H1 (cell line): ENCODE measurements around the gene LPCAT3. TPM values are rescaled to one million over a fixed set of nuclear protein-coding genes. Genes with fewer than 3 reads are reported as not detected.
"Not testable (repeated sequence)": the region's sequence is repeated elsewhere in the genome, so short reads cannot be mapped to it uniquely, and the experiment has no call there.

Source experiments
- CTCF ChIA-PET: fragments of 300-600 bp; sonication (Branson Sonifier 250); formaldehyde crosslinking; loops from one replicate; lab custom pipeline; 2021; ENCODE audit not compliant: partially characterized antibody; lab: Charles Lee
- POLR2A ChIA-PET: fragments of 300-600 bp; sonication (Branson Sonifier 250); formaldehyde crosslinking; loops from one replicate; lab custom pipeline; 2021; ENCODE audit warnings: inconsistent platforms; ENCODE audit not compliant: partially characterized antibody; lab: Charles Lee
- DNase-seq, 2 experiments: peaks; one replicate each; pipeline versions ENCODE4 v3.0.0 to v3.0.0-alpha.2; 2010 to 2022; ENCODE audit warnings: low spot score in 2 of 2, low read depth in 1 of 2, mixed read lengths in 1 of 2
- FAIRE-seq: peaks from 2 replicates; lab custom pipeline; 2011; peaks lifted over from hg19 to GRCh38; lab: Jason Lieb, UNC
- H2AFZ ChIP-seq: 2 replicates; pipeline ENCODE4 v1.8.1; 2012; ENCODE audit warnings: low read length, inconsistent platforms
- H2AK5ac ChIP-seq: 2 replicates; pipeline ENCODE4 v1.6.1; 2013; ENCODE audit warnings: low read depth, low read length
- H2BK120ac ChIP-seq: replicated peaks from 2 replicates; pipeline ENCODE3; 2013; ENCODE audit warnings: low read depth, low read length, inconsistent platforms
- H2BK12ac ChIP-seq: 2 replicates; pipeline ENCODE4 v1.6.1; 2013; ENCODE audit warnings: low read depth, low read length
- H2BK15ac ChIP-seq: 2 replicates; pipeline ENCODE4 v1.6.1; 2013; ENCODE audit warnings: low read length
- H2BK20ac ChIP-seq: 2 replicates; pipeline ENCODE4 v1.6.1; 2013; ENCODE audit warnings: low read length
- H2BK5ac ChIP-seq: 2 replicates; pipeline ENCODE4 v1.6.1; 2013; ENCODE audit warnings: low read depth, low read length
- H3K14ac ChIP-seq: 2 replicates; pipeline ENCODE4 v1.6.1; 2013; ENCODE audit warnings: inconsistent platforms; ENCODE audit not compliant: insufficient read length
- H3K18ac ChIP-seq: 2 replicates; pipeline ENCODE4 v1.6.1; 2013; ENCODE audit warnings: low read length; ENCODE audit errors: extremely low read depth
- H3K23ac ChIP-seq: 2 replicates; pipeline ENCODE4 v1.6.1; 2013; ENCODE audit warnings: inconsistent platforms; ENCODE audit not compliant: insufficient read length
- H3K23me2 ChIP-seq: 2 replicates; pipeline ENCODE4 v1.6.1; 2013; ENCODE audit warnings: low read depth, low read length
- H3K27ac ChIP-seq: 2 replicates; pipeline ENCODE4 v1.6.1; 2011; ENCODE audit warnings: low read depth, low read length, inconsistent platforms
- H3K27me3 ChIP-seq, 4 experiments: replicated peaks in 1 of 4; 1 replicate in 1 of 4; 2 replicates in 3 of 4; pipeline versions ENCODE4 v1.6.1 to v1.8.1; 2011 to 2013; ENCODE audit warnings: low read length in 3 of 4, mild to moderate bottlenecking in 3 of 4, inconsistent platforms in 2 of 4, mixed read lengths in 2 of 4, moderate library complexity in 1 of 4; ENCODE audit not compliant: control insufficient read depth in 3 of 4, insufficient read depth in 3 of 4; ENCODE audit errors: extremely low read depth in 1 of 4
- H3K36me3 ChIP-seq, 4 experiments: 2 replicates each; pipeline versions ENCODE4 v1.6.1 to v1.8.1; 2011 to 2013; ENCODE audit warnings: mild to moderate bottlenecking in 4 of 4, low read length in 3 of 4, moderate library complexity in 2 of 4, control low read depth in 1 of 4, inconsistent platforms in 1 of 4; ENCODE audit not compliant: insufficient read depth in 4 of 4, control insufficient read depth in 2 of 4
- H3K4ac ChIP-seq: replicated peaks from 2 replicates; pipeline ENCODE3; 2013; ENCODE audit warnings: low read length, low read depth, mixed read lengths, inconsistent platforms; ENCODE audit not compliant: insufficient read length
- H3K4me1 ChIP-seq, 4 experiments: replicated peaks in 1 of 4; 1 replicate in 1 of 4; 2 replicates in 3 of 4; pipeline versions ENCODE4 v1.6.1 to v1.8.1; 2011 to 2013; ENCODE audit warnings: low read length in 3 of 4, inconsistent platforms in 2 of 4, mixed read lengths in 1 of 4; ENCODE audit not compliant: insufficient read depth in 4 of 4, control insufficient read depth in 3 of 4
- H3K4me2 ChIP-seq, 2 experiments: 2 replicates each; pipeline versions ENCODE4 v1.6.1 to v1.8.1; 2011 to 2013; ENCODE audit warnings: low read depth in 2 of 2, low read length in 2 of 2, control low read depth in 1 of 2, inconsistent platforms in 1 of 2, mild to moderate bottlenecking in 1 of 2; ENCODE audit not compliant: insufficient read depth in 1 of 2
- H3K4me3 ChIP-seq, 4 experiments: fragments of 200-600, 300-600 bp in 1 of 4; sonication (generic), shearing (Covaris generic), sonication (Bioruptor Twin) in 1 of 4; 2 replicates each; pipeline versions ENCODE4 v1.5.1 to v1.8.1; 2011 to 2016; ENCODE audit warnings: low read length in 4 of 4, low read depth in 3 of 4, control low read depth in 2 of 4, inconsistent platforms in 2 of 4, mild to moderate bottlenecking in 2 of 4, mixed read lengths in 1 of 4, moderate library complexity in 1 of 4; ENCODE audit not compliant: insufficient read depth in 2 of 4; ENCODE audit errors: extremely low read depth in 1 of 4
- H3K56ac ChIP-seq: replicated peaks from 2 replicates; pipeline ENCODE3; 2013; ENCODE audit warnings: low read depth, mild to moderate bottlenecking, mixed read lengths, low read length, inconsistent platforms; ENCODE audit not compliant: insufficient read length
- H3K79me1 ChIP-seq: 2 replicates; pipeline ENCODE4 v1.6.1; 2013; ENCODE audit warnings: low read depth, low read length, control low read depth
- H3K79me2 ChIP-seq, 2 experiments: 2 replicates each; pipeline versions ENCODE4 v1.6.1 to v1.8.1; 2012 to 2013; ENCODE audit warnings: low read length in 2 of 2, mild to moderate bottlenecking in 2 of 2, inconsistent platforms in 1 of 2; ENCODE audit not compliant: insufficient read depth in 2 of 2, control insufficient read depth in 1 of 2
- H3K9ac ChIP-seq, 4 experiments: replicated peaks in 1 of 4; 1 replicate in 1 of 4; 2 replicates in 3 of 4; pipeline versions ENCODE4 v1.6.1 to v1.8.1; 2011 to 2013; ENCODE audit warnings: low read depth in 3 of 4, low read length in 3 of 4, control low read depth in 2 of 4, mild to moderate bottlenecking in 2 of 4, moderate library complexity in 2 of 4, inconsistent platforms in 1 of 4; ENCODE audit errors: extremely low read depth in 1 of 4
- H3K9me3 ChIP-seq, 2 experiments: 2 replicates each; pipeline versions ENCODE4 v1.6.1 to v1.8.1; 2012 to 2013; ENCODE audit warnings: mild to moderate bottlenecking in 2 of 2, moderate library complexity in 2 of 2, control low read depth in 1 of 2, inconsistent platforms in 1 of 2, low read depth in 1 of 2, low read length in 1 of 2, mixed read lengths in 1 of 2; ENCODE audit not compliant: insufficient read depth in 2 of 2
- H4K20me1 ChIP-seq, 2 experiments: replicated peaks in 1 of 2; 2 replicates each; pipeline versions ENCODE3 to v1.8.1; 2011 to 2013; ENCODE audit warnings: inconsistent platforms in 2 of 2, low read length in 2 of 2, mild to moderate bottlenecking in 1 of 2; ENCODE audit not compliant: insufficient read depth in 2 of 2, control insufficient read depth in 1 of 2
- H4K5ac ChIP-seq: 2 replicates; pipeline ENCODE4 v1.6.1; 2013; ENCODE audit warnings: low read length, low read depth, mixed read lengths, inconsistent platforms; ENCODE audit not compliant: insufficient read length
- H4K8ac ChIP-seq: 2 replicates; pipeline ENCODE4 v1.8.0; 2013; ENCODE audit warnings: mild to moderate bottlenecking, moderate library complexity, low read length, inconsistent platforms; ENCODE audit not compliant: insufficient read depth; ENCODE audit errors: extremely low read depth
- H4K91ac ChIP-seq: replicated peaks from 2 replicates; pipeline ENCODE3; 2013; ENCODE audit warnings: low read length, mixed read lengths, inconsistent platforms; ENCODE audit not compliant: insufficient read length
- RAD21 ChIP-seq, 2 experiments: IDR thresholded peaks in 1 of 2; conservative IDR thresholded peaks in 1 of 2; 2 replicates each; pipeline ENCODE4 v1.6.1; 2011; ENCODE audit warnings: low read depth in 2 of 2, low read length in 2 of 2, improper control_type of control experiment in 1 of 2, inconsistent platforms in 1 of 2, mild to moderate bottlenecking in 1 of 2, moderate library complexity in 1 of 2
- WGBS, 2 experiments: shearing (Covaris generic) in 1 of 2; methylation state at CpG; one replicate each; pipeline versions ENCODE4 v1.1.6 to v1.1.7; 2013 to 2015; ENCODE audit warnings: low lambda C conversion rate in 2 of 2, mixed read lengths in 2 of 2, inconsistent platforms in 1 of 2, low coverage in 1 of 2, missing lambda C conversion rate in 1 of 2; ENCODE audit not compliant: insufficient replicate concordance in 2 of 2, insufficient coverage in 1 of 2, insufficient read length in 1 of 2; ENCODE audit errors: extremely low coverage in 1 of 2, missing lambda C conversion rate in 1 of 2; 5-methylcytosine and 5-hydroxymethylcytosine counted together
- polyA plus RNA-seq, 7 experiments: library from polyadenylated mRNA; depleted of rRNA in 3 of 7; stranded (reverse) in 5 of 7; unstranded in 2 of 7; fragments of >200 nt in 5 of 7; fragments of 200-250 nt in 2 of 7; gene quantifications; 1 replicate in 5 of 7; 2 replicates in 1 of 7; 4 replicates in 1 of 7; pipeline versions ENCODE4 v1.2.1 to v1.2.3, GENCODE V29; 2011 to 2013; ENCODE audit warnings: missing spikeins in 2 of 7, mixed read lengths in 2 of 7
- total RNA-seq: library from RNA; stranded (reverse); fragmentation: NEBNext Ultra II Directional; extraction: Animal tissue kit (Norgen Biotek cat#: 25700); gene quantifications from 2 replicates; pipeline ENCODE4 v1.2.1, GENCODE V29; 2021
- TF ChIP-seq, protein P1 (sequence below), 3 experiments: IDR thresholded peaks; 1 replicate in 2 of 3; 2 replicates in 1 of 3; pipeline versions ENCODE4 v1.5.1 to v1.6.1; 2011; ENCODE audit warnings: low read length in 3 of 3, mild to moderate bottlenecking in 3 of 3, inconsistent platforms in 2 of 3, low read depth in 1 of 3, moderate library complexity in 1 of 3; ENCODE audit not compliant: insufficient read depth in 1 of 3; ENCODE audit errors: control extremely low read depth in 1 of 3
- TF ChIP-seq, protein P2 (sequence below): IDR thresholded peaks from 2 replicates; pipeline ENCODE4 v1.6.1; 2012; ENCODE audit warnings: low read length, inconsistent platforms
- TF ChIP-seq, protein P3 (sequence below): IDR thresholded peaks from 2 replicates; pipeline ENCODE4 v1.6.1; 2011; ENCODE audit warnings: low read length, improper control_type of control experiment

The LPCAT3 gene
- total and polyA plus RNA-seq, 2 of the 8 experiments (the other 6 are each of a cell fraction or from before 2014, with no cell fraction given) = 55.8 to 70.4 TPM

DNA sequence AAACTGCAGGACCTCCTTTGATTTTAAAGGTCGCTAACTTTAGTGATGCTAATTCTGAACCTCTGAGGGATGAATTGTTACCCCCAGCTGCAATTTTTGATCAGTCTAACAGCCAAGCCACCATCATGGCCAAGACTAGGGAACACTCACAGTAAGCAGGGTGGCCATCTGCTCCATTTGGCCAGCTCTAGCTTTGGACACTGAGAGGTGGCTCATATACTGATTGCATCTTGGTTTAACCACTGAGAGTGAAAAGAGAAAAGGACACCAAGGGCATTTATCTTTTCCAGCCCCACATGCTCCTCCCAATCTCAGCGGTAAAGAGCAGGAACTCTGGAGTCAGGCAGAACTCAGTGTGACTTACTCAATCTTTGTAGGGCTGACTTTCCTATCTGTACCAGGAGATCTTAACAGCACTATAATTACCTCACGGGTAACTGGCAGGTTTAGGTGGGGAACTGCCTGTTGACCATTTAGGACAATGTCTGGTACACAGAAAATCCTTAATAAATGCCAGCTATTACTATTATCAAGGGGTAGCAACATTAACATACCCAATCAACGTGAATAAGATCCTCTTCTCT is 6.2 kb downstream of the LPCAT3 start (continued):
- TF ChIP-seq, protein P1, sequence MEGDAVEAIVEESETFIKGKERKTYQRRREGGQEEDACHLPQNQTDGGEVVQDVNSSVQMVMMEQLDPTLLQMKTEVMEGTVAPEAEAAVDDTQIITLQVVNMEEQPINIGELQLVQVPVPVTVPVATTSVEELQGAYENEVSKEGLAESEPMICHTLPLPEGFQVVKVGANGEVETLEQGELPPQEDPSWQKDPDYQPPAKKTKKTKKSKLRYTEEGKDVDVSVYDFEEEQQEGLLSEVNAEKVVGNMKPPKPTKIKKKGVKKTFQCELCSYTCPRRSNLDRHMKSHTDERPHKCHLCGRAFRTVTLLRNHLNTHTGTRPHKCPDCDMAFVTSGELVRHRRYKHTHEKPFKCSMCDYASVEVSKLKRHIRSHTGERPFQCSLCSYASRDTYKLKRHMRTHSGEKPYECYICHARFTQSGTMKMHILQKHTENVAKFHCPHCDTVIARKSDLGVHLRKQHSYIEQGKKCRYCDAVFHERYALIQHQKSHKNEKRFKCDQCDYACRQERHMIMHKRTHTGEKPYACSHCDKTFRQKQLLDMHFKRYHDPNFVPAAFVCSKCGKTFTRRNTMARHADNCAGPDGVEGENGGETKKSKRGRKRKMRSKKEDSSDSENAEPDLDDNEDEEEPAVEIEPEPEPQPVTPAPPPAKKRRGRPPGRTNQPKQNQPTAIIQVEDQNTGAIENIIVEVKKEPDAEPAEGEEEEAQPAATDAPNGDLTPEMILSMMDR (IDR thresholded peaks at IDR 0.05; ENCODE audit: control extremely low read depth in 1 of 3, insufficient read depth in 1 of 3, low read depth in 1 of 3, low read length in 3 of 3) = no peak
- TF ChIP-seq, protein P2, sequence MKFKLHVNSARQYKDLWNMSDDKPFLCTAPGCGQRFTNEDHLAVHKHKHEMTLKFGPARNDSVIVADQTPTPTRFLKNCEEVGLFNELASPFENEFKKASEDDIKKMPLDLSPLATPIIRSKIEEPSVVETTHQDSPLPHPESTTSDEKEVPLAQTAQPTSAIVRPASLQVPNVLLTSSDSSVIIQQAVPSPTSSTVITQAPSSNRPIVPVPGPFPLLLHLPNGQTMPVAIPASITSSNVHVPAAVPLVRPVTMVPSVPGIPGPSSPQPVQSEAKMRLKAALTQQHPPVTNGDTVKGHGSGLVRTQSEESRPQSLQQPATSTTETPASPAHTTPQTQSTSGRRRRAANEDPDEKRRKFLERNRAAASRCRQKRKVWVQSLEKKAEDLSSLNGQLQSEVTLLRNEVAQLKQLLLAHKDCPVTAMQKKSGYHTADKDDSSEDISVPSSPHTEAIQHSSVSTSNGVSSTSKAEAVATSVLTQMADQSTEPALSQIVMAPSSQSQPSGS = no peak
- TF ChIP-seq RAD21 (IDR thresholded peaks at IDR 0.05 in 1 of 2, conservative IDR thresholded peaks at IDR 0.05 in 1 of 2; ENCODE audit: low read depth in 2 of 2, low read length in 2 of 2) = no peak
- TF ChIP-seq, protein P3, sequence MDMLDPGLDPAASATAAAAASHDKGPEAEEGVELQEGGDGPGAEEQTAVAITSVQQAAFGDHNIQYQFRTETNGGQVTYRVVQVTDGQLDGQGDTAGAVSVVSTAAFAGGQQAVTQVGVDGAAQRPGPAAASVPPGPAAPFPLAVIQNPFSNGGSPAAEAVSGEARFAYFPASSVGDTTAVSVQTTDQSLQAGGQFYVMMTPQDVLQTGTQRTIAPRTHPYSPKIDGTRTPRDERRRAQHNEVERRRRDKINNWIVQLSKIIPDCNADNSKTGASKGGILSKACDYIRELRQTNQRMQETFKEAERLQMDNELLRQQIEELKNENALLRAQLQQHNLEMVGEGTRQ = no peak

DNA sequence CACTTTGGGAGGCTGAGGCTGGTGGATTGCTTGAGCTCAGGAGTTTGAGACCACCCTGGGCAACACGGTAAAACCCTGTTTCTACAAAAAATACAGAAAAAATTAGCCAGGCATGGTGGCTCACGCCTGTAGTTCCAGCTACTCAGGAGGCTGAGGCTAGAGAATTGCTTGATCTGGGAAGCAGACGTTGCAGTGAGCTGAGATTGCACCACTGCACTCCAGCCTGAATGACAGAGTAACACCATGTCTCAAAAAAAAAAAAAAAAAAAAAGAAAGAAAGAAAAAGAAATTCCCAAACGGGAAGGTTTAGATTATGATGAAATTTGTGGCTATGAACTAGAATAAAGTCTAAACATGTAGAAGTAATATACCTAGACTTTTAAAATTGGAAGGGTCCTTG is 6.9 kb downstream of the LPCAT3 start:
- not testable (repeated sequence) for H2AFZ ChIP-seq, H3K4me2 ChIP-seq, H3K4me1 ChIP-seq, H3K23me2 ChIP-seq, H4K20me1 ChIP-seq, H3K18ac ChIP-seq, H4K91ac ChIP-seq, H3K27ac ChIP-seq, H3K14ac ChIP-seq, H3K56ac ChIP-seq, H3K36me3 ChIP-seq, H4K8ac ChIP-seq, H2BK15ac ChIP-seq, H3K9ac ChIP-seq, H3K9me3 ChIP-seq, H3K4ac ChIP-seq, H2BK12ac ChIP-seq, H2AK5ac ChIP-seq, H2BK20ac ChIP-seq, H2BK120ac ChIP-seq, H3K27me3 ChIP-seq, H2BK5ac ChIP-seq, H3K23ac ChIP-seq, H3K4me3 ChIP-seq, FAIRE-seq, DNase-seq, H4K5ac ChIP-seq, H3K79me1 ChIP-seq
- ChIA-PET POLR2A (interaction anchor here (0.7 to 2.1 kb wide), 4 partner anchors 11 to 36 kb away, joined by 3 to 4 read pairs (median 3); no protein-coding TSS in a partner anchor), CTCF (interaction anchor here (1.1 to 1.4 kb wide), 3 partner anchors 97 to 133 kb away, joined by 3 to 4 read pairs (median 3); no protein-coding TSS in a partner anchor)
- peaks cover 0 to 11% of the 10 kb centered on the region in 2 experiments; a peak in 2 of 4 replicates for H3K79me2 ChIP-seq
- 88% methylated on average over 3 of the region's 4 CpGs; no CpG with 5 or more reads in 1 of the 2 experiments for WGBS, 2 experiments
